Measurements from ENCODE around the gene MYOC.

Gene MYOC

GRCh38 chr1:171595324-171595723, 57.2 kb downstream of the MYOC start:
- no peak for DNase-seq (ENCODE audit: extremely low spot score)
- POLR2A ChIA-PET, result no interaction called here
- CTCF ChIA-PET, result no interaction called here
- TF ChIP-seq ARNT (IDR thresholded peaks at IDR 0.05) (no peak), FOXK2 (IDR thresholded peaks at IDR 0.05) (no peak), HDGF (IDR thresholded peaks at IDR 0.05; ENCODE audit: borderline replicate concordance) (no peak), BHLHE40 (IDR thresholded peaks at IDR 0.05; ENCODE audit: borderline replicate concordance) (no peak)

GRCh38 chr1:171590022-171590421, 62.5 kb downstream of the MYOC start:
- POLR2A ChIA-PET, result no interaction called here
- TF ChIP-seq BHLHE40 (IDR thresholded peaks at IDR 0.05; ENCODE audit: borderline replicate concordance), result no peak
- no peak for TF ChIP-seq HDGF (IDR thresholded peaks at IDR 0.05; ENCODE audit: borderline replicate concordance)

GRCh38 chr1:171588230-171588629, 64.3 kb downstream of the MYOC start:
- no peak for DNase-seq (ENCODE audit: extremely low spot score)
- POLR2A ChIA-PET, result no interaction called here
- TF ChIP-seq ARNT (IDR thresholded peaks at IDR 0.05) (no peak), L3MBTL2 (conservative IDR thresholded peaks at IDR 0.05) (no peak), SUZ12 (IDR thresholded peaks at IDR 0.05) (no peak), ELF4 (IDR thresholded peaks at IDR 0.05) (no peak), LEF1 (IDR thresholded peaks at IDR 0.05; ENCODE audit: borderline replicate concordance) (no peak), CTBP1 (IDR thresholded peaks at IDR 0.05; ENCODE audit: borderline replicate concordance) (no peak), TARDBP (IDR thresholded peaks at IDR 0.05) (no peak), BHLHE40 (IDR thresholded peaks at IDR 0.05; ENCODE audit: borderline replicate concordance) (no peak)
- CTCF ChIA-PET, result no interaction called here

More at GRCh38 chr1:171590022-171590421, 62.5 kb downstream of the MYOC start:
- no peak for DNase-seq (ENCODE audit: extremely low spot score)
- CTCF ChIA-PET, result no interaction called here

GRCh38 chr1:171585715-171586114, 66.8 kb downstream of the MYOC start:
- ChIA-PET POLR2A (no interaction called here), CTCF (no interaction called here)
- DNase-seq (ENCODE audit: extremely low spot score), result no peak
- TF ChIP-seq FOXM1 (IDR thresholded peaks at IDR 0.05; ENCODE audit: borderline replicate concordance), result no peak
- TF ChIP-seq HDGF (IDR thresholded peaks at IDR 0.05; ENCODE audit: borderline replicate concordance), result no peak
- no peak for TF ChIP-seq TARDBP (IDR thresholded peaks at IDR 0.05)
- TF ChIP-seq BHLHE40 (IDR thresholded peaks at IDR 0.05; ENCODE audit: borderline replicate concordance), result no peak
- no peak for TF ChIP-seq ELF4 (IDR thresholded peaks at IDR 0.05)
